Measurements from ENCODE around the gene TNFRSF13B.

TNFRSF13B gene

GRCh38 chr17:16930571-16931317 is 41.2 kb downstream of the TNFRSF13B start:
- Histone ChIP-seq H3K4me1 (ENCODE audit: control extremely low read depth in 1 of 4, control insufficient read depth in 4 of 4, insufficient read depth in 4 of 4, low read length in 3 of 4) (no peaks in the 10 kb centered on the region), H3K27me3 (replicated peaks in 2 of 5; ENCODE audit: control insufficient read depth in 4 of 5, insufficient read depth in 5 of 5, low read length in 4 of 5) (peaks cover 0 to 2% (median 0%) of the 10 kb centered on the region in 5 experiments), H3K36me3 (ENCODE audit: control insufficient read depth in 4 of 4, insufficient read depth in 4 of 4, low read length in 3 of 4) (no peaks in the 10 kb centered on the region), H3K9me3 (ENCODE audit: control extremely low read depth in 1 of 5, control insufficient read depth in 4 of 5, insufficient read depth in 2 of 5, low read depth in 1 of 5, low read length in 4 of 5) (no peaks in the 10 kb centered on the region), H3K27ac (ENCODE audit: insufficient read depth in 1 of 2, low read depth in 1 of 2, low read length in 2 of 2, poor library complexity in 1 of 2, severe bottlenecking in 2 of 2) (no peak overlapping the region), H3K4me3 (ENCODE audit: control insufficient read depth in 1 of 7, extremely low read depth in 1 of 7, insufficient read depth in 4 of 7, low read depth in 2 of 7, low read length in 6 of 7) (no peak overlapping the region)
- DNase-seq, result no peak
- ChIA-PET CTCF (interaction anchor here (0.5 to 0.9 kb wide), 2 partner anchors 11 to 44 kb away, joined by 3 read pairs; no protein-coding TSS in a partner anchor), POLR2A (no interaction called here)
- 94% methylated on average over 10 of the region's 13 CpGs for WGBS (ENCODE audit: insufficient coverage)

- no peaks in the 10 kb centered on the region for H3K9me3 ChIP-seq (ENCODE audit: control extremely low read depth in 1 of 5, control insufficient read depth in 4 of 5, insufficient read depth in 2 of 5, low read depth in 1 of 5, low read length in 4 of 5)
- H3K27ac ChIP-seq (ENCODE audit: insufficient read depth in 1 of 2, low read depth in 1 of 2, low read length in 2 of 2, poor library complexity in 1 of 2, severe bottlenecking in 2 of 2), result no peak overlapping the region
- 90% methylated on average over 14 of the region's 17 CpGs for whole genome bisulfite sequencing (ENCODE audit: insufficient coverage)
- peaks cover 0 to 2% (median 0%) of the 10 kb centered on the region in 5 experiments for H3K27me3 ChIP-seq (replicated peaks in 2 of 5; ENCODE audit: control insufficient read depth in 4 of 5, insufficient read depth in 5 of 5, low read length in 4 of 5)
- no peaks in the 10 kb centered on the region for H3K4me1 ChIP-seq (ENCODE audit: control extremely low read depth in 1 of 4, control insufficient read depth in 4 of 4, insufficient read depth in 4 of 4, low read length in 3 of 4)
- POLR2A ChIA-PET, result no interaction called here
- no peak overlapping the region for H3K4me3 ChIP-seq (ENCODE audit: control insufficient read depth in 1 of 7, extremely low read depth in 1 of 7, insufficient read depth in 4 of 7, low read depth in 2 of 7, low read length in 6 of 7)
- DNase-seq, result no peak
- CTCF ChIA-PET, result interaction anchor here (0.5 kb wide), 1 partner anchor 11 kb away, joined by 3 read pairs; no protein-coding TSS in a partner anchor
- no peaks in the 10 kb centered on the region for H3K36me3 ChIP-seq (ENCODE audit: control insufficient read depth in 4 of 4, insufficient read depth in 4 of 4, low read length in 3 of 4)
Measured at GRCh38 chr17:16929757-16930520, 42.0 kb downstream of the TNFRSF13B start.

- ChIA-PET POLR2A (no interaction called here), CTCF (no interaction called here)
- H3K4me3 ChIP-seq (ENCODE audit: control insufficient read depth in 1 of 7, extremely low read depth in 1 of 7, insufficient read depth in 4 of 7, low read depth in 2 of 7, low read length in 6 of 7), result no peak overlapping the region
- WGBS (ENCODE audit: insufficient coverage), result 96% methylated on average over 7 of the region's 12 CpGs
- no peaks in the 10 kb centered on the region for H3K4me1 ChIP-seq (ENCODE audit: control extremely low read depth in 1 of 4, control insufficient read depth in 4 of 4, insufficient read depth in 4 of 4, low read length in 3 of 4)
- H3K27ac ChIP-seq (ENCODE audit: insufficient read depth in 1 of 2, low read depth in 1 of 2, low read length in 2 of 2, poor library complexity in 1 of 2, severe bottlenecking in 2 of 2), result no peak overlapping the region
- peaks cover 0 to 2% (median 0%) of the 10 kb centered on the region in 5 experiments for H3K27me3 ChIP-seq (replicated peaks in 2 of 5; ENCODE audit: control insufficient read depth in 4 of 5, insufficient read depth in 5 of 5, low read length in 4 of 5)
- no peaks in the 10 kb centered on the region for H3K9me3 ChIP-seq (ENCODE audit: control extremely low read depth in 1 of 5, control insufficient read depth in 4 of 5, insufficient read depth in 2 of 5, low read depth in 1 of 5, low read length in 4 of 5)
- no peak for DNase-seq
- H3K36me3 ChIP-seq (ENCODE audit: control insufficient read depth in 4 of 4, insufficient read depth in 4 of 4, low read length in 3 of 4), result no peaks in the 10 kb centered on the region
Measured at GRCh38 chr17:16929035-16929680, 42.8 kb downstream of the TNFRSF13B start.

GRCh38 chr17:16928406-16929034 is 43.4 kb downstream of the TNFRSF13B start:
- ChIA-PET POLR2A (no interaction called here), CTCF (no interaction called here)

GRCh38 chr17:16927641-16928321 is 44.1 kb downstream of the TNFRSF13B start:
- Histone ChIP-seq H3K4me1 (ENCODE audit: control extremely low read depth in 1 of 4, control insufficient read depth in 4 of 4, insufficient read depth in 4 of 4, low read length in 3 of 4) (no peaks in the 10 kb centered on the region), H3K27me3 (replicated peaks in 2 of 5; ENCODE audit: control insufficient read depth in 4 of 5, insufficient read depth in 5 of 5, low read length in 4 of 5) (peaks cover 0 to 2% (median 0%) of the 10 kb centered on the region in 5 experiments), H3K9me3 (ENCODE audit: control extremely low read depth in 1 of 5, control insufficient read depth in 4 of 5, insufficient read depth in 2 of 5, low read depth in 1 of 5, low read length in 4 of 5) (no peaks in the 10 kb centered on the region), H3K4me3 (ENCODE audit: control insufficient read depth in 1 of 7, extremely low read depth in 1 of 7, insufficient read depth in 4 of 7, low read depth in 2 of 7, low read length in 6 of 7) (no peak overlapping the region), H3K27ac (ENCODE audit: insufficient read depth in 1 of 2, low read depth in 1 of 2, low read length in 2 of 2, poor library complexity in 1 of 2, severe bottlenecking in 2 of 2) (no peak overlapping the region), H3K36me3 (ENCODE audit: control insufficient read depth in 4 of 4, insufficient read depth in 4 of 4, low read length in 3 of 4) (no peaks in the 10 kb centered on the region)
- ChIA-PET POLR2A (no interaction called here), CTCF (no interaction called here)
- 95% methylated on average over 15 of the region's 18 CpGs for WGBS (ENCODE audit: insufficient coverage)
- DNase-seq, result no peak

More at GRCh38 chr17:16928406-16929034, 43.4 kb downstream of the TNFRSF13B start:
- Histone ChIP-seq H3K36me3 (ENCODE audit: control insufficient read depth in 4 of 4, insufficient read depth in 4 of 4, low read length in 3 of 4) (no peaks in the 10 kb centered on the region), H3K4me1 (ENCODE audit: control extremely low read depth in 1 of 4, control insufficient read depth in 4 of 4, insufficient read depth in 4 of 4, low read length in 3 of 4) (no peaks in the 10 kb centered on the region), H3K9me3 (ENCODE audit: control extremely low read depth in 1 of 5, control insufficient read depth in 4 of 5, insufficient read depth in 2 of 5, low read depth in 1 of 5, low read length in 4 of 5) (no peaks in the 10 kb centered on the region), H3K27me3 (replicated peaks in 2 of 5; ENCODE audit: control insufficient read depth in 4 of 5, insufficient read depth in 5 of 5, low read length in 4 of 5) (peaks cover 0 to 2% (median 0%) of the 10 kb centered on the region in 5 experiments), H3K4me3 (ENCODE audit: control insufficient read depth in 1 of 7, extremely low read depth in 1 of 7, insufficient read depth in 4 of 7, low read depth in 2 of 7, low read length in 6 of 7) (no peak overlapping the region), H3K27ac (ENCODE audit: insufficient read depth in 1 of 2, low read depth in 1 of 2, low read length in 2 of 2, poor library complexity in 1 of 2, severe bottlenecking in 2 of 2) (no peak overlapping the region)
- no peak for DNase-seq
- 96% methylated on average over 4 of the region's 8 CpGs for WGBS (ENCODE audit: insufficient coverage)

GRCh38 chr17:16926571-16927451 is 45.1 kb downstream of the TNFRSF13B start:
- H3K4me1 ChIP-seq (ENCODE audit: control extremely low read depth in 1 of 4, control insufficient read depth in 4 of 4, insufficient read depth in 4 of 4, low read length in 3 of 4), result no peaks in the 10 kb centered on the region
- H3K9me3 ChIP-seq (ENCODE audit: control extremely low read depth in 1 of 5, control insufficient read depth in 4 of 5, insufficient read depth in 2 of 5, low read depth in 1 of 5, low read length in 4 of 5), result no peaks in the 10 kb centered on the region
- no peaks in the 10 kb centered on the region for H3K36me3 ChIP-seq (ENCODE audit: control insufficient read depth in 4 of 4, insufficient read depth in 4 of 4, low read length in 3 of 4)
- WGBS (ENCODE audit: insufficient coverage), result 92% methylated on average over 17 of the region's 18 CpGs
- DNase-seq, result no peak
- POLR2A ChIA-PET, result no interaction called here
- CTCF ChIA-PET, result interaction anchor here (0.6 kb wide), 1 partner anchor 12 kb away, joined by 3 read pairs; no protein-coding TSS in a partner anchor
- H3K27me3 ChIP-seq (replicated peaks in 2 of 5; ENCODE audit: control insufficient read depth in 4 of 5, insufficient read depth in 5 of 5, low read length in 4 of 5), result no peaks in the 10 kb centered on the region
- no peak overlapping the region for H3K4me3 ChIP-seq (ENCODE audit: control insufficient read depth in 1 of 7, extremely low read depth in 1 of 7, insufficient read depth in 4 of 7, low read depth in 2 of 7, low read length in 6 of 7)
- H3K27ac ChIP-seq (ENCODE audit: insufficient read depth in 1 of 2, low read depth in 1 of 2, low read length in 2 of 2, poor library complexity in 1 of 2, severe bottlenecking in 2 of 2), result no peak overlapping the region

Data from common myeloid progenitor, CD34-positive (primary cell).